KBM-7 (cell line): ENCODE measurements around the gene SLC6A18.
A peak's percentile ranks its signal among the peaks of the same experiment; 100 is the strongest.

Experiments
- DNase-seq: peaks from one replicate; pipeline ENCODE4 v3.0.0-alpha.2; 2015
- in situ Hi-C: fragments of 300-500 bp; cut with MboI; formaldehyde crosslinking; loops from 2 replicates; pipeline ENCODE4 v1.14.3; 2020; ENCODE audit warnings: low sequenced_read_pairs, low pct_unique_long_range_greater_than_20kb, mixed read lengths

SLC6A18 gene

GRCh38 chr5:1201327-1202025 is 23.7 kb upstream of the SLC6A18 start, which contains the start of gene SLC6A19:
SLC6A19 (plus strand) TSS chr5:1201595; CDS start chr5:1201651, 56 bp downstream.
- DNase-seq, result no peak
- in situ Hi-C loops, result no loop called here

DNA sequence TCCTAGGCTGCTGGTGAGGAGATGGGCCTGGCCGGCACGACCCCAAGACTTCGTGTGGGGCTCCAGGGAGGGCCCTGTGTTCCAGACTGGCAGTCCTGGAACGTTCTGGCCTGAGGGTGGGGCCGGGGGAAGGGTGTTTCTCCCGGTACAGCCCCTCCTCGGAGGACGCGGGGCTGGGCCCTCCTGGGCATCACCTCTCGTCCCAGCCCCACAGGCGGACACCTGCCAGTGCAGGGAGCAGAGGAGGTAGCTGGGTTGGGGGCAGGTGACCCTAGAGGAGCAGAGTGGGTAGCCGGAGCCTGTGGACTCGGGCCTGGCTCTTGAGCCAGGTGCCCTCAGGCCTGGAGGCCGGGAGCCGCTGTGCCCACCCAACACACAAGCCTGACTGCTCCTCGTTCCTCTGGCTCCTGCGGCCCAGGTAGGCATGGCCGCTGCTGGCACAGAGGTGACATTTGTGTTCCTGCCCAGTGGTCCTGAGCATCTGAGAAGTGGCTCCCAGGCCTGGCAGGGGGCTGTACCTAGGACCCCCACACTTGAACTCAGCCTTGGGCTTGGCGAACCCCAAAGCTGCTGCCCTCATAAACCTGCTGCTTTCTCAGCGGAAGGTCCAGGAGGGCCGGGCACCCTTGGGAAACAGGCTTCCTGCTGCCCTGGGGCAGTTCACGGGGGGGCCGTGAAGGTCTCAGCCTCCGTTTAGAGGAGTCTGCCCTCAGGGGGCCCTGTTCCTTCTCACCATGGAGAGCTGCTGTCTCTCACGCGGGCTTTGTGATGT is 23.0 kb upstream of the SLC6A18 start:
- no peak for DNase-seq
- in situ Hi-C loops, result no loop called here

DNA sequence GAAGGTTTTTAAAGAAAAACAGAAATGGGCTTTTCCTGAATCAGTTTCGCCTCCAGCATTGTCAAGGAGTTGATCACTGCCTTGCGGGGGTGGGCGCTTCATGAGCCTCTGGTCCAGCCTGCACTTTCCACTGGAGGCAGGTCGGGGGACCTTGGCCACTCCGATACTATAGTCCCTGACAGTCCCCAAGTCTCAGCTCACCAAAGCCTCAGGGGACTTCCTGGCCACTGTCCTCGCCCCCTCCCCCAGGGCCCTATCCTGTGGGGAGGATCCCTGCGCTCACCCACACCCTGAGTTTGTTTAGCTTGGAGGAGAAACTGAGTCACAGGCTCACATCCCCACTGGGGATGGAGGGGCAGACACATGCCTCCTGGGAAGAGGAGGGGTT is 22.4 kb upstream of the SLC6A18 start:
- in situ Hi-C loops, result no loop called here

DNA sequence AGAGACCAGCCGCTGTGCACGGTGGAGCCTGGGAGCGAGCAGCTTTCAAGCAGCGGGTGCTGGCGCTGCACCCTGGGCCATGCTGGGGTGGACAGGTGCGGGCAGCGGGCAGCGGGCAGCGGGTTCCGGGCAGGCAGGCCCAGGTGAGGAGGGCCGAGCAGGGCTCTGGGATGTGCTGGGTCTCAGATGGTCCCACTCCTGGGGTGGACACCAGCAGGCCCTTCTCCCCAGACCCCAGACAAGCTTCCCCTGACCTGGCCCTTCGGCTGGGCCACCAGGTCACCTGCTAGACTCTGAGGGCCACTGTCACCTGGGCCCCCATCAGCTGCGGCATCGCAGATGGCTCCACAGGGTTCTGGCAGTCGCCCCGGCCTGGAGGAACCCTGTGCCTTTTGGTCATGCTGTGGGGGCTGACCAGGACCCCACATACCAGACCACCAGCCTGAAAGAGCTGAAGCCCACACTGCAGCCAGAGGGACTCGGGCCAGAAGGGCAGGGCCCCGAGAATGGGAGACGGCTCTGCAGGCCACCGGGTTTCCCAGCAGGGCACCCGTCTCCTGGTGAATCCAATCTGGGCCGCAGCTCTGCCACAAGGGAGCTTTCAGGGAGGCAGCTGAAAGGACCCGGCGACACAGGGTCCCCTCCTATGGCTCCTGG is 21.7 kb upstream of the SLC6A18 start:
- in situ Hi-C loops, result no loop called here
- DNase-seq, result no peak

More for the DNA sequence above, 22.4 kb upstream of the SLC6A18 start:
- no peak for DNase-seq

DNA sequence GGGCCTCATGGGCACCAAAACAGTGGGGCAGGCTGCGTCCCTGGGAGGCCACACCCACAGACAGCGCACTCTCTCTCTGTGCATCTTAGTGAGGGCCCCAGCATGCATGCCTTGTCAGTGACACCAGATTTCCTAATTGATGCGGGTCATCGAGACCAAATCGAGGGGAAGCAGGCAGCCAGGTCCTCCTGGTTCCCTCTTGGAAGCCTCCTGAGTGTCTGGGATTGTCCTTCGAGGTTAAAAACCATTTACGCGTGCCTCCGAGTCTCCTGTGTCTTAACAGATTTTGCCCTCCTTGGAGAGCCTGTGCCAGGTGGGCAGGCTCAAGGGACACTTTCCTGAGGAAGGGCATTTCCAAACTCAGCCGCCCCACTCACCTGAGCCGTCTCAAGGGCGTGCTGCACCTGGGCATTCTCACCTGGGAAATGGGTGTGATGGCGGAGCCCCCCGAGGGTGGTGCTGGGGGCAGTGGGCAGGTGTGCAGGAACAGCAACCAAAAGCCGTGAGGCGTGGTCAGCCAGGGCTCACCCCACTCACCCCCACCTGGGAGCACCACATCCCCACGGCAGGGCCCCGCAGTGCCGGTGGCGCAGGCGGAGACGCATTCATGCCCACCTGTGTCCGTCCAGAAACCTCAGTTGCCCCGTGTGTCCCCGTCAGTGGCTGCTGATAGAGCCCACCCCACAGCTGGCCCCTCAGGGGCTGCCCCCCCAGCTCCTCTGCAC is 21.1 kb upstream of the SLC6A18 start:
- no peak for DNase-seq
- in situ Hi-C loops, result no loop called here

DNA sequence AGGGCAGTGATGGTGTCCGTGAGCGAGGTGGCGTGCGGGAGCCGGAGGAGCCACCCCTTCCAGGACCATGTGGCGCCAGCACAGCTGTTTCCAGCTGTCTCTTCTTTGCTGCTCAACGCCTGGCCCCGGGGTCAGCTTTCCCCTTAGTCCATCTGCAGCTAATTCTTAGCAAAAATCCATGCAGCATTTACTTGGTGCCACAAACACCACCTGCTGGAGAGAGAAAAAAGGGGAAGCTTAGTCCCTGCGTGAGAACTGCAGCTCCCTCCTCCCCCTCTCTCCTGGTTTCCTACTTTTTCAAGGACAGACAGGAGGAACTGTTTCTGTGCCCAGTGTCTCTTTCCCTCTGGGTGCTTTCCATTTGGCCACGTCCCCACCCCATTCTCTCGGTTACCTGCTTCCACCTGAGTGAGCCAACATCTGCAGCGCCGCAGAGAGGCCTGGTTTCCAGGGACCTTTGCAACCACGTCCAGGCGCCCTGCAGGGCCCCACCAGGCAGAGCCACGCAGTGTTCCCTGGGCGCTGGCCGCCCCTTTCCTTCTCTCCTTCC is 20.4 kb upstream of the SLC6A18 start:
- in situ Hi-C loops, result no loop called here
- peak; percentile 75 for DNase-seq

DNA sequence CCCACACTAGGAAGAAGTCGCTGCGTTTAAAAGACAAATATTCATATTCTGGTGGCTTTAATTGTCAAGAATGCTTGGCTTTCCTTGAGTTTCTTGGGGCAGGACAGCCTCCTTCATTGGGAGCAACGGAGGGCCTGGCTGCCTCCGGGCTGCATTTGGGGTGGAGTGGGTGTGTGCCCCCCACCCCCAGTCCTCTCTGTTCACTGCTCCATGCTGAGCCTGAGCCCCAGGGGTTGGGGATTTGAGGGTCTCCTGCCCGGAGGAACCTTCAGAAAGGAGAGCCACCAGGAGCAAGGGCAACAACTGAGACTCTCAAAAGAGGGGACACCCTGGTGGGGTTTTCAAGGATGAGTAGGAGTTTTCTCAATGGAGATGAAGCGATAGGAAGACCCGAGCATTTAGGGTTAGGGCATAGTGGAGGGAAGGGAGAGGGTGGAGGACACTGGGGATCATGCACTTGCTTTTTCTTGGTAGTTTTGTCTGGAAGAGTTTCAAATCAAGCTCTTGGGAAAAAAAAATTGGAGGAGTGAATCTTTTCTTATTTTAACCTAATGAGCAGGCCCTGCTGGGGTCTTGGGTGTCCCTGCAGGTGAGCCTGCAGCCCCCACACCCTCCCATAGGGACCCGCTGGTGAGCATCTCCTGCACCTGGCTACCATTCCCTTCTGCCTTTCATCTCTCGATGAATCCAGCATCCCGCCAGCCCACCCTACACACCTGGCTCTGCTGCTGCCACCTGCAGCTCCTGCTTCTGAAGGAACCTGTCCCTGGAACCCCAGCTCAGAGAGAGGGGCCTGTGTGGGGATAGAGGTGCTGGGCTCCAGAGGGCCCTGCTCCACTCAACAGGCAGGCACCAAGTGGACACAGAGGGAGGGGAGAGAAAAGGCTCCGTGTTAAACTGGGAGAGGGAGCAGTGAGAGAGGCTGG is 19.7 kb upstream of the SLC6A18 start:
- DNase-seq, result no peak
- in situ Hi-C loops, result no loop called here

- in situ Hi-C loops, result no loop called here
- no peak for DNase-seq
Measured at GRCh38 chr5:1206521-1207412, 18.4 kb upstream of the SLC6A18 start.

- DNase-seq, result no peak
- in situ Hi-C loops, result no loop called here
Measured at GRCh38 chr5:1207555-1207954, 17.6 kb upstream of the SLC6A18 start.

GRCh38 chr5:1208221-1208742 is 16.9 kb upstream of the SLC6A18 start:
- in situ Hi-C loops, result no loop called here
- no peak for DNase-seq

DNA sequence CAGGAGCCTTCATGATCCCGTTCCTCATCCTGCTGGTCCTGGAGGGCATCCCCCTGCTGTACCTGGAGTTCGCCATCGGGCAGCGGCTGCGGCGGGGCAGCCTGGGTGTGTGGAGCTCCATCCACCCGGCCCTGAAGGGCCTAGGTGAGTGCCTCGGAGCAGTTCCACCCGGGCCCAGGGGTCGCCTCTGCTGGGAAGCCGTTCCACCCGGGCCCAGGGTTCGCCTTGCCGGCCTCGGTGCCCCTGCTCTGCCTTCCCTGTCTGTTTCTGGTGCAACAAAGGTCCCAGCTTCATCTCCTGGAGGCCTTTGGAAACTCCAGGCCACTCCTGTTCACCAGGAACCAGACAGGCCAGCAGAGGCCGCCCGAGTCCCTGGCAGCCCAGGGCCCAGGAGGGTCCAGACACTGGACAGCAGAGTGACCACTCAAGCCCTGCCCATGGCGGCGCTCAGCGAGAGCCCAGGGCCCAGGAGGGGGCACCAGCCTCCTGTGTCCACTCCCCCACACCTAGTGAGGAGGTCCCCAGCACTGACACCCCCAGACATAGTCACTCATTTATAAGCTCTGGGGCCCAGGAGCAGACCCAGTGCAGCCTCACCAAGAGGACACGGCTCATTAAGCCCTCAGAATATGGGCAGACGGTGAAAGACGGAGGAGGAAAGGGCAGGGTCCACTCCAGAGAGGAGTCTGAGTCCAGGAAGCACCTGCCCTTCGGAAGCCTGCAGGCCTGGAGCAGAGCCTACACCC is 16.3 kb upstream of the SLC6A18 start:
- no peak for DNase-seq
- in situ Hi-C loops, result no loop called here

- no peak for DNase-seq
- in situ Hi-C loops, result no loop called here
Measured at GRCh38 chr5:1209489-1209852, 15.7 kb upstream of the SLC6A18 start.

DNA sequence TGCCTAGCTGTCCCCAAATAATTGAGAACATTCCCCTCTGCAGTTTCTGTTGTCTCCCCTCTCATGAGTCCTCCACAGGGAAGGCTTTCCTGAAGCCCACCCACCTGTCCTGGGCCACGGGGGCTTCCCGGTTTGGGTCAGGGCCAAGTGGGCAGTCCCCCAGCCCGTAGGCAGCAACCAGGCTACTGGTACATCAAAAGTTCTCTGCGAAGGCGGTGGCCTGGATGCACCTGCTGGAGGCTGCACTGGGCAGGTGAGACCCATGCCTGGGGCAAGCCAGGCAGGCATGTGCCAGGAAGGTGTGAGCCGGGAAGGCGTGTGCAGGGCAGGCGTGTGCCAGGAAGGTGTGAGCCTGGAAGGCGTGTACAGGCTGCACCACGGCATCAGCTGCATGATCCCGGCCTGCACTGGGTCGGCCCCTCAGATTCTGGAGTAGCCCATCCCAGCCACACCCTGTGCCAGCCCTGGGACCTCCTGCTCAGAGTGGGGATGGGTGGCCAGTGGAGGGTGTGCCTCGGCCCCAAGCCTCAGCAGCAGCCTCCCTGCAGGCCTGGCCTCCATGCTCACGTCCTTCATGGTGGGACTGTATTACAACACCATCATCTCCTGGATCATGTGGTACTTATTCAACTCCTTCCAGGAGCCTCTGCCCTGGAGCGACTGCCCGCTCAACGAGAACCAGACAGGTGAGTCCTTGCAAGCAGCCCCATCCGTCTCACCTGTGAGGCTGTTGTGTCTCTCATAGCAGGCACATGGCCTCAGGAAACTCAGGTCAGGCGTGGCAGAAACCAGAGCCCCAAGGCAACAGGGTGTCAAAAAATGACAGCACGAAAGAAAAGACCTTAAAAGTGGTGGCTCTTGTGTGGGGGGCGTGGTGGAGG is 15.0 kb upstream of the SLC6A18 start:
- no peak for DNase-seq
- in situ Hi-C loops, result no loop called here

GRCh38 chr5:1210832-1211251 is 14.3 kb upstream of the SLC6A18 start:
- in situ Hi-C loops, result no loop called here
- DNase-seq, result no peak

GRCh38 chr5:1211701-1212100 is 13.5 kb upstream of the SLC6A18 start:
- DNase-seq, result no peak
- in situ Hi-C loops, result no loop called here

GRCh38 chr5:1212271-1212670 is 12.9 kb upstream of the SLC6A18 start:
- DNase-seq, result no peak
- in situ Hi-C loops, result no loop called here
